ENCODE results near the gene EVL. TPM values are rescaled to one million over a fixed set of nuclear protein-coding genes. Genes with fewer than 3 reads are reported as not detected.
"Not testable (repeated sequence)": the region's sequence is repeated elsewhere in the genome, so short reads cannot be mapped to it uniquely, and the experiment has no call there.

The EVL gene
- total RNA-seq, 1 donor from 2014 or later, result 45.7 TPM

DNA sequence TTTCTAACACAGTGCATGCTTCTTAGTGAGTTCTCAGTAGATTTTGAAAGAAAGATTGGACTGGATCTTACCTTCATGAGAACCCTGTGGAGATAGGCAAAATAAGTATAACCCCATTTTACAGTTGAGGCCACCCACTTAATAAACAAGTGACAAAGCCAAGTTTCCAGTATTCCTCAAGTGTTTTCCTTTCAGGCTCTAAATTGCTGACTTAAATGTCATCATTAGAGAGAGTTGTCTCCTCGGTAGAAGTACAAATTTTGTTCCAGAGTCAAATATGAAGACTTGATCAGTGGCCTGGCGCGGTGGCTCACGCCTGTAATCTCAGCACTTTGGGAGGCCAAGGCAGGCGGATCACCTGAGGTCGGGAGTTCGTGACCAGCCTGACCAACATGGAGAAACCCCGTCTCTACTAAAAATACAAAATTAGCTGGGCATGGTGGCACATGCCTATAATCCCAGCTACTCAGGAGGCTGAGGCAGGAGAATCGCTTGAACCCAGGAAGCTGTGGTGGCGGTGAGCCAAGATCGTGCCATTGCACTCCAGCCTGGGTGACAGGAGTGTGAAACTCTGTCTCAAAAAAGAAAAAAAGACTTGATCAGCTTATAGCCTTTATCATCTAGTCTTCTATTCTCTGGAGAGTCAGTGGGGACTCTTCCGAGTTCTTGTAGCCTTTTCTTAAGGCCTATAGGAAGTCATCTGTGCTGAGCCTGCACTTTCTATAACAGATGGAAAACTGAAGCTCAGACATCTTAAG is 708 bp upstream of the EVL start:
- not testable (repeated sequence) for DNase-seq (ENCODE audit: extremely low read depth, low read depth, low spot score)

DNA sequence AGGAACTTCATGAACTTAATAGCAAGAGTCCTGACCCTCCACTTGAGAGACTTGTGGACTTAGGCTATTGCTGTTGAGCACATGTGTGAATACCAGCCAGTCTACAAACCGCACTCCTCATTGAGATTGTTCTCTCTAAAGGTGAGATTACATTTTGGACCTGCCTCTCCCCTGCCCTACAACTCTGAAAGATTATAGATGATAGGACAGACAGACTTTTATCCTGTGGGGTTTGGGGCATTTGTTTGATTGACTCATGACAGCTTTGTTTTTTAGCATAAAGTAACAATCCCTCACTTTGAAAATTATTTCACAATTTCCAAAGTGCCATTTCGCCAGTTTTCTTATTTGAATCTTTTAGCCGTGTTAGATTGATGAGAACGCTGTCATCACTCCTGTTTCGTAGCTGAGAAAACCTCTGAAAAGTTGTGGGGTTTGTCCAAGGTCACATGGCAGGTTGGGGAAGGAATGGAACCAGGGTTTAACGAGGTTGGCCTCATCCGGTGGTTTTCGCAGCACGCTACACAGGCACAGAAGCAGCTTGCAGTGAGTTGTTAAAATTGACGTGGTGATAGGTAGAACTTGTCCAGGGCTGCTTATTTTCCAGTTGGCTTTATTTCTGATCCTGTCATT is 836 bp downstream of the EVL start:
- DNase-seq (ENCODE audit: extremely low read depth, low read depth, low spot score), result no peak

DNA sequence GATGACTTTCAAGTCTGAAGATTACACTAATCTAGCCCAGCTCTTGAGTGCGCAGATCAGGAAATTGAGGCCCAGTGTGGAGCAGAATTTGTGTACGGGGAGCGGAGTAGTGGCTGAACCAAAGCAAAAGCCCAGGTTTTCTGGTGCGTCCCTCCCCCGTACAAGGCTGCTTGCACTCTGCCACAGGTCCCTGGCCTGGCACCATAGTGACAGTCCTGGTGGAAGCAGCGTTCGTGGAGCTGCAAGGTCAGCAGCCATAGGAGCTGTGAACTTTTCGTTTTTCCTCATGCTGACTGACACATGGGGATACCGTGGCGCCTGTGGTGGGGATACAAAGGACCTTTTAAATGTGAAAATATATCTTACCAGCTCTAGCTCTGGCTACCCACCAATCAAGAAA is 1.7 kb downstream of the EVL start:
- no peak for DNase-seq (ENCODE audit: extremely low read depth, low read depth, low spot score)

DNA sequence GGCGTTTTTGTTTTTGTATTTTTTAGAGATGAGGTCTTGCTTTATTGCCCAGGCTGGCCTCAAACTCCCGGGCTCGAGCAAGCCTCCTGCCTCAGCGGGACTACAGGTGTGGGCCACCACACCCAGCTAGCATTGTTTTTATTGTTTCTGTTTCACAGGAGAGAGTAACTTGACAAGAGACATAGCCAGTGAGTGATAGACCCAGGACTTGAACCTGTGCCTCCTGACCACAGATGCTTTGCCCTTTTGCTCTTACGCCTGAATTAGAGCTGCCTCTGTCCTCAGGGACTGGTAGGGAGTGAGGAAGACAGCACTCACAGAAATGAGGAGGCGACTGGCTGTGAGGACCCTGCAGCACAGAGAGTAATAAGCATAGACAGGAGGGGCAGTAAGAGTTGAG is 2.3 kb downstream of the EVL start:
- no peak for DNase-seq (ENCODE audit: extremely low read depth, low read depth, low spot score)

DNA sequence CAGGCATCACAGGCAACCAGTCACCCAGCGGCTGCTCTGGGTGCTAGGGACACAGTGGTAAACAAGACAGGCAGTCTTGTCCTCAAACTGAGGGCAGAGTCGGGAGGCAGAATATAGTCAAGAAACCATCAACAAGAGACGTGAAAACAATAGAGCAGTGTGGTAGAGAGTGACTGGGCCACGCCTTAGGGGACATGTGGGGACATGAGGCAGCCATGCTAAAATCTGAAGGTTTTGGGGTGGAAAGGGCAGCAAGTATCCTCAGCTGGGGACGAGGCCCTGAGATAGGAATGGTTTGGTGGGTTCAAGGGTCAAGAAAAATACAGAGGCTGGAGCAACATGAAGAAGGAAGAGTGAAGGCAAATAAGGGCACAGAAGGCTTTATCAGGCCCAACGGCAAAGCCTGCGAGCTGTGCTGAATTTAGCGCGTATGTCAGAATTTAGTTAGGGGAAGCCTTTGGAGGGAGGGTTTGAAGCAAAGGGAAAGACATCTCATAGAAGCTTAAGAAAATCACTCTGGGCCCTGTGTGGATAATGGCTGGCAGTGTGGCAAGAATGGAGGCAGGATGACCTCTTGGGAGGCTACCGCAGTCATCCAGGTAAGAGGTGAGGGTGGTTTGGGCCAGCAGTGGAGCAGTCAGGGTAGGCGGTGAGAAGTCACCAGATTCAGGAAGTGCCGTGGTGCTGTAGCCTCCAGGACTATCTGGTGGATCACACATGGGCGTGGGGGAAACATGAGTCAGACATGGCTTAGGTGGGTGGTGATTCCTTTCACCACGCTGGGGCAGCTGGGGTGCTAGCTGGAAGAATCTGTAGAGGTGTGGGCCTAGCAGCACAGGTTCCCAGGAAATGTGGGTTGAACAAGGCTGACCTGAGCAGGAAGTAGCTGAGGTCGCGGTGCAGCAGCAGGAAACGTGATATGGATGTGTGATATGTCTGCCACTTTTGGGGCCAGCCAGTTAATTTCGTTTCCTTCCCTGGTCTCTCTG is 3.0 kb downstream of the EVL start:
- DNase-seq (ENCODE audit: extremely low read depth, low read depth, low spot score), result no peak

DNA sequence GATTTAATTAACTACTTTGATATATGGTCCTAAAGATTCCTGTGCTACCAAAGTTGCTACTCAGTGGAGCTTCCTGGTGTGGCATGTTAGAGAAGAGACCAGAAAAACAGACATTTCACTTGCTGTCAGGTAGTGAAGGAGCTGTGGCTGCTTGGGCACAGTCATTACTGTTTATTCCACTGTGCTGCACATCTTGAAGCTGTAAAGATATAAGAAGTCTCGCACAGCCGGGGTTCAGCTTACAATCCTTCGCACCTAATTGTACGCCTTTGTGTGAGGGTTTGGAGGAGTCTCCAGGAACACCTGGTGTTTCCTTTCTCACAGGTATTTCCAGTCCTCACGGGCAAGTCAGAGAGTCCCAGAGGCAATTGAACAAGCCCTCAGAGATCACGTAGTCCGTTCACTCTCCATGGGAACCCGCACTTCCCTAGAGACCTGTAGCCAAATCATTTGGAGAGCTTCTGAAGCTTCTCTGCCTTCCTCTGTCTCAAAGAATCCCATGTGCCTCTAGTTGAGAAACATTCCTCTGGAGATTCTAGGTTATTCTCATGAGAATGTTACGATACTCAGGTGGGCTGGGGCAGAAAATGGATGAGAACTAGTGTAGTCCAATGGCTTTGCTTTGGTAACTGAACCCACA is 4.1 kb downstream of the EVL start:
- no peak for DNase-seq (ENCODE audit: extremely low read depth, low read depth, low spot score)

DNA sequence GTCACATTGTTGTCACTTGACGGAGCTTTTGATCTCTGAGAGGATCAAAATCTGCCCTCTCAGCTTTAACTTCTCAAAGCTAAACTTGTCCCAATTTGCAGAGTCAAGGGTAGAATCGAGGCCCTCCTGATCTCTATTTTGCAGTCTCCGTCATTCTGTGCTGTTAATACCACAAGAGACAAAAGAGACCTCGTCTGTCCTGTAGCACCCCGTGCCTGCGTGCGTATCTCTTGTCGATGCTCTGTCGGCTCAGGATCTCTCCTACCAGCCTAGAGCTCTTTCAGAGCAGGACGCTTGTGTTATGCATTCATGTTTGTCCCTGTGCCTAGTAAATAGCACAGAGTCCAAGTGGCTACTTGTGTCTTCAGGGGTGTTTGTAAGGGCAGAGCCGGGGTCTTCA is 5.1 kb downstream of the EVL start:
- no peak for DNase-seq (ENCODE audit: extremely low read depth, low read depth, low spot score)

DNA sequence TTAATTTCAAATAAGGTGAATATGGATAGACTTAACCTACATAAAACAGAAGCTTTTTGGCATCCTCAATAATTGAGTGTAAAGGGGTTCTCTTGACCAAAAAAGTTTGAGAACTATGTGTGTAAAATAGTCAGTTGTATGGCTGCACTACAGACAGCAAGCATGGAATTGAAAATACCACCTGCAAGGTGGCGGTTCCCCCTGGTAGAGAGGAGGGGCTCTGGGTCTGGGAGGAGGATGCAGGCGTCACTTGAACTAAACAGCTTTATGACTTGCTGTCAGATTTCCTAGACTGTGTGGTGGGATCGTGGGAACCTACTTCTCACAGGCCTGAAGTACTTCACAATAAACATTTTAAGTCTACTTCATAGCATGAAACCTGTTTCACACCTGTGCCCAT is 6.3 kb downstream of the EVL start:
- no peak for DNase-seq (ENCODE audit: extremely low read depth, low read depth, low spot score)

DNA sequence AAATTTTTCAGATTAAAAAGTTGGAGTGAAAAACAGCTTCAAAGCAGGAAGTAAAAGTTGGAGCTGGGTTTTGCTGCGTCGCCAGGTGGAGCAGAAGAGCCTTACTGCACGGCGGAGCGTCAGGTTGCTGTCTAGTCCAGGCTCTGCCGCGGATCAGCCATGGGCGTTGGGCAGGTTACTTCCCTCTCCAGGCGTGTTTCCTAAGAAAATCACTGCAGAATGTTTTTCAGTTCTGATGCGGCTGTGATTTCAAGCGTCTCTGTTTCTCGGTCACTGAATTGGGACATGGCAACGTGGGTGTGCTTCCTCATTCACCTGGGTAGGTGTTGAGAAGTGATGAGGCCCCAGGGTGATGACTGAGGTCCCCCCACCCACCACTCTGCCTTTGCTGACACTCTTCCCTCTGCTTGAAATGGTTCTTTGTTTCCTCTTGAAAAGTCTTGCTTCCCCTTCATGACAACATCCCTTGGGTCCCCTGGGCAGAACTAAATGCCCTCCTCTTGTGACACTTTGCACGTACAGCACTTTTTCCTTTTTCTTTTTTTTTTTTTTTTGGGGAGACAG is 7.6 kb downstream of the EVL start:
- DNase-seq (ENCODE audit: extremely low read depth, low read depth, low spot score), result no peak

DNA sequence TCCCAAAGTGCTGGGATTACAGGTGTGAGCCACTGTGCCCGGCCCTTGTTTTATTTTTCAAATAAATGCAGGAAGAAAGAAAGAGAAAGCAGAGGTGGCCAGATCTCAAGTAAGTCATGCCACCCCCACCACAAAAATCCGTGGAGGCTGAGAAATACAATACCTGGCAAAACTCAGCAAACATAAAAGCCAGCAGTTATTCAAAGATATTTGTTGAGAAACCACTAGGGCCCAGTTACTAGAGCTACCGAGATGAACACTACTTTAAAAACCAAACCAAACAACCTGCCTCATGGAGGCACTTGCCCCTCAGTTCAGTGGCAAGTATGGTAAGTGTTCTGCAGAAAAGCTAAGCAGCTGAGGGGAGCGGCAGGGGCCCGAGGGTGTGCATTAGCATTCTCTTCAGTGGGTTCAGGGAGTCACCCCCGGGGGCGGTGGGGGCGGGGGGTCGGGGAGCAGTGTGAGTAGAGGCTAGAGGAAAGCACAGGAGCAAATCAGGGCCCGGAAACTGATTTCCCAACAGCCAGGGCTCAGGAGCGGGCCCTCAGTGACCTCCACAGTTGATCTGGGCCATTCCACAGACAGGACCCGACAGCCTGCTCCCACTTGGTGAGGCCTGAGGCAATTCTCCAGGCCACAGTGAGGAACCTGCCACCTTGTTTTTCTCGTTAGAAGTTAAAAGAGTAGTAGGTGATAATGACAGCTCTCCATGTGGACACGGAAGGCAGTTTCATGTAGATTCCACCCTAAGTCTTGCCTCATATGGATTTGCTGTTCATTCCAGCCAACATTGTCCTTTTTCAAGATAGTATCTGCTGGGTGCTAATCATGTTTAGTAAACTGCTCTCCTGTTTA is 8.6 kb downstream of the EVL start:
- no peak for DNase-seq (ENCODE audit: extremely low read depth, low read depth, low spot score)

DNA sequence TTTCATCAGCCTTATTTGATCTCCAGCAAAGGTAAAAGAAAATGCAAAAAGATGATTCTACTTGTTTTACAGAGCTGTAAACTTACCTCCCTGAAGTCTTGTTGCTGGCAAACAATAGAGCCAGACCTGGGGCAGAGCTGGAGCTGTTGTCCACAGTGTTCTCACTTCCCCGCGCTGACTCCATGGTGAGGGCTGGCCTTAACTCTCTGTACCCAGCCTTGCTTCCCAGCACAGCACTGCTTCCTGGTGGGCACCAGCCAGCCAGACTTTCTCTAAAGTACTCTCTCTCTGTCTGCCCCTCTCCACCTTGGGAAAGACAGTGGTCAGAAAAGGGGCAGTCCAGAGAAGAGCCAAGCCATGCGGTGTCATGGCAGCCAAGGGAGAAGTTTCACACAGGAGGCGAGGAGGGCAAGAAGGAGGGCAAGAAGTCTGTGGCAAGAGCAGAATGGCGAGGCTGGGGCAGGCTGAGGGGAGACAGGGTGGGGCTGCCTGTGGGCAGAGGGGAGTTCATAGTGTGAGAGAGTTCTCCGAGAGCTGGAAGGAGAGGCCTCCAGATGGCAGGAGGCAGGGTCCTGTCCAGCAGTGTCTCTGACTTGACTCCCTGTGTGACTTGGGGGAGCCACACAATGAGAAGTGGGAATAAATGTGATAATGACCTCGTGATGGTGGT is 9.3 kb downstream of the EVL start:
- no peak for DNase-seq (ENCODE audit: extremely low read depth, low read depth, low spot score)

DNA sequence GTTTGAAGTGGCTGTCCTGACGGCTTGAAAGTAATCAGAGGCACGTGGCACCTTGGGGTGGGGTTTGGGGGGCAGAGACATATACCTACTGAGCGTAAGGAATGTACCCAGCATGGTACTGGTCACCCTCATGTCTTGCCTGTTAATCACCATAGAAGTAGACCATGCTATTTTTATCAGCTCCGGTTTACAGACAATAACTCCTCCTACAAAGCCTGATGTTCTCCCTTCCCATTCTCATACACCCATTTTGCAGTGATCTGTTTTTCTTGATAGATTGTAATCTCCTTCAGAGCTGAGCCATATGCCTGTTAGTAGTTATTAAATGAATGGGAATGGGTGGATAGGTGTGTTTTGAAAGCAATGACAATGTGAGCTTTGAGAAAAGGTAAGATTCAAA is 10.5 kb downstream of the EVL start:
- DNase-seq (ENCODE audit: extremely low read depth, low read depth, low spot score), result no peak

DNA sequence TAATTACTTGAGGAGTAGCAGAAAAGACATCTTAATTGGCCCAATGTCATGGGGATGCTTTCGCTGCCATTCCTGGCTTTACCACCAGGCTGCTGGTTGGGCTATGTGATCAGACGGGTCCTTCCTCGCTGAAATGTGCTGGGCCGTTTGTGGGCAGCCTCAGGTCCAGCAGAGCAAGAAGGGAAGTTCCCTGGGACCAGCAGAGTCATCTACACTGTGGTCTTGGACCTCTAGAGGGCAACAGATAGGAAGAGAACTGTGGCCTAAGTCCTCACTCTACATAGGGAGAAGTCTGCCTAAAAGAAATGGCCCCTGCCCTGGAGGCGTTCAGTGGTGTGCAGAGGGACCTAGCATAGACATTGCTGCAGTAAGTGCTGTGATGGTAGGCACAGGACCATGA is 10.9 kb downstream of the EVL start:
- no peak for DNase-seq (ENCODE audit: extremely low read depth, low read depth, low spot score)

DNA sequence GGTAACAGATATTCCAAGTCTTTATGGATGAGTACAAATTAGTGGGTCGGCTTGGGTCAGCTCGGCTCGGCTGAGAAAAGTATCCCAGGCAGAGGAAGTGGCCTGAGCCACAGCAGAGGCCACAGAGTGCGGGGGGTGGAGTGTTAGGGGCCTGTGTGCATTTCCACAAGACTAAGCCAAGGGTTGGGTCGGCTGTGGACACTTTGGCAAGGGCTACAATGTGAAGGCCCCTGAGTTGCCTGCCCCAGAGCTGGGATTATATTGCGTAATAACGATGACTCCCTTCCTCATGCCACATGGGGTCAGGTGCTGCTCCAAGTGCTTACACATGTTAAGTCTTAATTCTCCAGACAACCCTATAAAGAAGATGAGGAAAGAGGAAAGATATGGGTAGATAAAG is 11.4 kb downstream of the EVL start:
- no peak for DNase-seq (ENCODE audit: extremely low read depth, low read depth, low spot score)

DNA sequence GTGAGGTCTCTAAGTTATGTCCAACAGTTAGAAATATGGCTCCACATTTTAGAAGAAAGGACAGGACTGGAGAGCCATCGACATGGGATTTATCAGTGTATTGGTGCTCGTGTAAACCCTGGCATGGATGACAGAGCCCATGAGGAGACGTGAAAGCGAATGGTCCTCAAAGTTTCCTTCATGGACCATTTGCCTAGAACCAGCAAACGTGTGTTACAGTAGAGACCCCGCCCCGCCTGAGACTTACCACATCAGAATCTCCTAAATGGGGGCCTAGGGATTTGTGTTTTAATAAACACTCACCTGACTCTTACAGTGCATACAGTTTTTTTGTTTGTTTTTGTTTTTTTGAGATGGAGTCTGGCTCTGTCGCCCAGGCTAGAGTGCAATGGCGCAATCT is 12.2 kb downstream of the EVL start:
- no peak for DNase-seq (ENCODE audit: extremely low read depth, low read depth, low spot score)

DNA sequence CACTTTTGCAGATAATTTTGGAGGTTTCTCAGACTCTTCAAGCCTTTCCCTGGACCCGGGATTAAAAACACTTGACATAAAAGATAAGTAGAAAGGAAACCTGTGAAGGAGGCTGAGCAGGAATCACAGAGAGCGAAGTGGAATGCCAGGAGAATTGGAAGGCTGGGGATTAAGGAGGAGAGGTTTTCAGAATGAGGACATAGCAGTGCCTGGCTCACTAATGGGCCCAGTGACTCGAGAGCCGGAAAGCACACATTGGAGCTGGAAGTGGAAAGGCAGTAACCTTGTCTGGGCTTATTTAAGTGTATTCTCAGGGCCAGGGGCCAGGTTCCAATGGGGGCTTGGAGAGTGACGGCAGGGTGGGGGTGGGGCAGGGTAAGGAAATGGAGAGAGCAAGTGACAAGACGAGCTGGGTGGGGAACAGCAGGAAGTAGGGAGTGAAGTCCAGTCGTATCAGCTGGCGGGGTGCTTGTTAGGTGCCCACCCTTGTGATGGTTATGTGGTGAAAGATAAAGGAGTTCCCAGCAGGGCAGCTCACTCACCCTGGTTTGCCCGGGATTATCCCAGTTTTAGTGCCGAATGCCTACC is 13.1 kb downstream of the EVL start:
- DNase-seq (ENCODE audit: extremely low read depth, low read depth, low spot score), result no peak

DNA sequence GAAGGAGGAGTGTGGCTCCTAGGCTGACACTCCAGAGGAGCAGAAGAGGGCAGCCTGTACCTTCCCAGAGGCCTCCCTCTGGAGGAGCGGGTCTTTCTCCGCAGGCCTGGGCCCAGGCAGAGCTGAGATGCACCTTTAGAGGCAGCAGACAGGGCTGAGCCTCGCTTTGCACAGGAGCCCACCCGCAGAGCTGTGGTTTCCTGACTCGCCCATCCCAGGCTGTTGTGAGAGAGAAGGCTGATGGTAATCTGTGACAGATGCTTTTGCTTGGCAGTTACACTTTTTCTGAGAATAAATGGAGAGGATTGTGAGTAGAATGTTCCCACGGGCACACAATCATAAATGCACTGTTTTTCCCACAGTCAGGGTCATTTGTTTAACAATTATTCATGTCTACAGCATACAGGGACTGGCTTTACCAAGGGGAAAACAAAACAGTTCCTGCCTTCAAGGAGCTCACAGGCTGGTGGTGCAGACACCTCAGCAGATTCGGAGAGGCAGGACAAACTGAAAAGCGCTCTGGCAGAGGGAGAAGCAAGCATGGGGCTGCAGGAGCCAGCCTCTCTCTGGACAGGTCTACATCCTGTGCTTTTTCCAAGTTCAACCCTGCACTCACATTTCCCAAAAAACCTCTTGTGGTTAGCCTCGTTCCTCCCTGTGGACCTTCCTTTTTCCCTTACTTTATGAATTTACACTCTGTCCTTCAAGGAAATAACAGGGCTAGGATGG is 13.9 kb downstream of the EVL start:
- DNase-seq (ENCODE audit: extremely low read depth, low read depth, low spot score), result no peak

DNA sequence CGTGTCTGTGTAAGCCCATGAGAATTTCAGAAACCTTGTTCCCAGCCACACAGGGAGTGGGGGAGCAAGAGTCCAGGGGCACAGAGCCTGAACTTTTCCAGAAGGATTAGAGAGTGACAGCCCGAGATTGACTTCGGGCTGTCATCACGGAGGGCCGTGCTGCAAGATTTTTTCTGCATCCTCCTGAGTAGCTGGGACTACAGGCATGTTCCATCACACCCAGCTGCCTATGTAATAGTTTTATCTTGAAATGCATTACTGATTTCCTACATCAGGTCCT is 14.4 kb downstream of the EVL start:
- no peak for DNase-seq (ENCODE audit: extremely low read depth, low read depth, low spot score)
